ENCODE data around the gene RBFOX2. TPM values are rescaled to one million over a fixed set of nuclear protein-coding genes. Genes with fewer than 3 reads are reported as not detected.

The RBFOX2 gene
- total and polyA plus RNA-seq, 10 donors: 2.6 to 39.6 (median 31.8) TPM

DNA sequence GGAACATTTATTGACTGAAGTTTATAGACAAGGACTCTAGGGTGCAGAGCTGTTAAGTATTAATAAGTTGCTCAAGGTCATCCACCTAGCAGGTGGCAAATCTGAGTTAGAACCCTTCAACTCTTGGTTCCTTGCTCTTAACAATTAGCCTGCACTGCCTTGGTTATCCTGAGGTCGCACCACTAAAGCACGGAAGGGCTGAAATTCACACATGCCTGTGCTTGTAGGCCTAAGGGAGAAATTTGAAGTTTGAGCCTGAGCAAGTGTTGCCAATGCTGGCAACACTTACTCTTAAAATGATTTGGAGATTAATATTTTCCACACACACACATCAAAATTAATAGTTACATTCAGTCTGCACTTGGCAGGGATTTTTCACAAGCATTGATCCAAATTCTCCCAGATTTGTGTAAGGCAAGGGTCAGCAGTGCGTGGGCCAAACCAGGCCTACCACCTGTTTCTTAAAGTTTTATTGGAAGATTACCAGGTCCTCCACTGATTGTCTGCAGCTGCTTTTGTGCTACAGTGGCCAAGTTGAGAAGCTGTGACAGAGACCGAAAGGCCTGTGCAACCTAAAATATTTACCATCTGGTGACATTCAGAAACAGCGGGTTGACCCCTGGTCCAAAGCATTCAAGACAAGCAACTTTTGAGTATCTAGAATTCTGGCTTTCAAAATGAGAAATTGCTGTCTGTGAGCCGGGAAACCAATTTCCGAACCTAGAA, 294.7 kb downstream of the RBFOX2 start:
- Histone ChIP-seq H3K27me3 (replicated peaks in 1 of 7) (peaks cover 0 to 53% (median 0%) of the 10 kb centered on the region in 7 donors), H3K9me3 (no peaks in the 10 kb centered on the region), H3K36me3 (no peaks in the 10 kb centered on the region), H3K27ac (no peak overlapping the region), H3K4me3 (no peak overlapping the region), H3K4me1 (no peaks in the 10 kb centered on the region)
- intact Hi-C loops (cut with DNase I; ENCODE audit: low total_unique reads): no loop called here
- TF ChIP-seq POLR2AphosphoS5 (IDR thresholded peaks at IDR 0.05) (no peak), POLR2A (IDR thresholded peaks at IDR 0.05) (no peak)
- TF ChIP-seq, protein P1, sequence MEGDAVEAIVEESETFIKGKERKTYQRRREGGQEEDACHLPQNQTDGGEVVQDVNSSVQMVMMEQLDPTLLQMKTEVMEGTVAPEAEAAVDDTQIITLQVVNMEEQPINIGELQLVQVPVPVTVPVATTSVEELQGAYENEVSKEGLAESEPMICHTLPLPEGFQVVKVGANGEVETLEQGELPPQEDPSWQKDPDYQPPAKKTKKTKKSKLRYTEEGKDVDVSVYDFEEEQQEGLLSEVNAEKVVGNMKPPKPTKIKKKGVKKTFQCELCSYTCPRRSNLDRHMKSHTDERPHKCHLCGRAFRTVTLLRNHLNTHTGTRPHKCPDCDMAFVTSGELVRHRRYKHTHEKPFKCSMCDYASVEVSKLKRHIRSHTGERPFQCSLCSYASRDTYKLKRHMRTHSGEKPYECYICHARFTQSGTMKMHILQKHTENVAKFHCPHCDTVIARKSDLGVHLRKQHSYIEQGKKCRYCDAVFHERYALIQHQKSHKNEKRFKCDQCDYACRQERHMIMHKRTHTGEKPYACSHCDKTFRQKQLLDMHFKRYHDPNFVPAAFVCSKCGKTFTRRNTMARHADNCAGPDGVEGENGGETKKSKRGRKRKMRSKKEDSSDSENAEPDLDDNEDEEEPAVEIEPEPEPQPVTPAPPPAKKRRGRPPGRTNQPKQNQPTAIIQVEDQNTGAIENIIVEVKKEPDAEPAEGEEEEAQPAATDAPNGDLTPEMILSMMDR (IDR thresholded peaks at IDR 0.05 in 8 of 11, conservative IDR thresholded peaks at IDR 0.05 in 3 of 11): no peak
- DNase-seq: no peak
- whole genome bisulfite sequencing, 5 donors: 77 to 88% (median 79%) methylated on average over 7 of the region's 7 CpGs

DNA sequence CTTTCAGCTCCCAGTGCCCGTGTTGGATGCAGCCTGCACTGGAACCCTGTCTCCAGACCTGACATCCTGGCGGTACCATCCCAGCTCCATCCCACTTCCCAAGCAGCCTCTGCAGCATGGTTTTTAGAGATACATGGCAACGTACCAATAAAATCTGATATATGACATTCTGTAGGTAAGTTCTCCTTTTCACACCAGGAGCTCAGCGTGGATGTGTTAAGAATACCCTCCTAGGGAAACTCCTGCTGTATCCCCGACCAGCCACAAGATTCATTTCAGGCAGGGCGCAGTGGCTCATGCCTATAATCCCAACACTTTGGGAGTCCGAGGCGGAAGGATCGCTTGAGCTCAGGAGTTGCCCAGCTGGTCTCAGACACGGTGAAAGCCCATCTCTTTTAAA, 295.6 kb downstream of the RBFOX2 start:
- Histone ChIP-seq H3K4me1 (no peaks in the 10 kb centered on the region), H3K9me3 (no peaks in the 10 kb centered on the region), H3K36me3 (no peaks in the 10 kb centered on the region), H3K27me3 (replicated peaks in 1 of 7) (peaks cover 0 to 55% (median 0%) of the 10 kb centered on the region in 7 donors), H3K4me3 (no peak overlapping the region), H3K27ac (no peak overlapping the region)
- WGBS, 5 donors: 80 to 87% (median 86%) methylated on average over 10 of the region's 10 CpGs
- DNase-seq: no peak
- TF ChIP-seq POLR2AphosphoS5 (IDR thresholded peaks at IDR 0.05) (no peak), POLR2A (IDR thresholded peaks at IDR 0.05) (no peak)
- TF ChIP-seq, protein P1 (IDR thresholded peaks at IDR 0.05 in 8 of 11, conservative IDR thresholded peaks at IDR 0.05 in 3 of 11): no peak
- intact Hi-C loops (cut with DNase I; ENCODE audit: low total_unique reads): no loop called here

DNA sequence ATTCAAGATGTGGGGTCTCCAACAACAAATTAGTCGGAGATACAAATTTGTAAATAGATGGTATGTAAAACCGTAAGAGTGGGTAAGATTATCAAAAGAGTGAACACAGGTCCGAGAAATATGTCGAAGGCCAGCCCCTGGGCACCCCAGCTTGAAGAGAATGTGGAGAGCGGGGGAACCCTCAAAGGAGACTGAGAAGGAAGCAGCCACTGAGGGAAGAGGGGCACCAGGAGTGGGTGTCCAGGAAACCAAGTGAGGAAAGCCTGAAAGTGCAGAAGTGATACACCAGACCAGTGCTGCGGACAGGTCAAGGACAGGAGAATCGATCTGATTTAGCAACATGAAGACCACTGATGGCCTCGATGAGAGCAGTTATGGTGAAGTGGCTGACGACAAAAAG, 296.5 kb downstream of the RBFOX2 start:
- no peak overlapping the region for H3K4me3 ChIP-seq
- WGBS, 5 donors: 90 to 92% (median 91%) methylated on average over 9 of the region's 9 CpGs

DNA sequence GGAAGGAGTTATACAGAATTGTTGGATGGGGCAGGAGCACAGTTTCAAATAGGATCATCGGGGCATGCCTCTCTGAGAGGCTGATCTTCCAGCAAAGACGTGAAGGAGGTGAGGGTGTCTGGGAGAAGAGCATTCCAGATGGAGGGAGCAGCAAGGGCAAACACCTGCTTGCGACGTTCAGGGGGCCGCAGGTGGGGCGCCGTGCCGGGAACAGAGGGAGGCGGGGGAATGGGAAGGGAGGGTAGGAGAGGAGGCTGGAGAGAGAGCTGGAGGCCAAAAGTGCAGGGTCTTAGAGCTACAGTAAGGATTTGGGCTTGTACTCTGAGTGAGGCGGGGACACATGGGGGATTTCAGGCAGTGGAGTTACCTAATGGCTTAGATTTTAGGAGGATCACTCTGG, 297.3 kb downstream of the RBFOX2 start:
- no peak overlapping the region for H3K27ac ChIP-seq
- no peaks in the 10 kb centered on the region for H3K9me3 ChIP-seq
- intact Hi-C loops (cut with DNase I; ENCODE audit: low total_unique reads): no loop called here
- peaks cover 0 to 61% (median 0%) of the 10 kb centered on the region in 7 donors for H3K27me3 ChIP-seq (replicated peaks in 1 of 7)
- H3K36me3 ChIP-seq: no peaks in the 10 kb centered on the region
- DNase-seq: no peak
- no peak for TF ChIP-seq POLR2AphosphoS5 (IDR thresholded peaks at IDR 0.05)
- TF ChIP-seq, protein P1 (IDR thresholded peaks at IDR 0.05 in 8 of 11, conservative IDR thresholded peaks at IDR 0.05 in 3 of 11): no peak
- TF ChIP-seq POLR2A (IDR thresholded peaks at IDR 0.05): no peak
- no peak overlapping the region for H3K4me3 ChIP-seq
- WGBS, 5 donors: 77 to 86% (median 82%) methylated on average over 9 to 10 of the region's 10 CpGs
- H3K4me1 ChIP-seq: no peaks in the 10 kb centered on the region

More for the DNA sequence above, 296.5 kb downstream of the RBFOX2 start:
- intact Hi-C loops (cut with DNase I; ENCODE audit: low total_unique reads): no loop called here
- no peak for DNase-seq
- peaks cover 0 to 57% (median 0%) of the 10 kb centered on the region in 7 donors for H3K27me3 ChIP-seq (replicated peaks in 1 of 7)
- H3K9me3 ChIP-seq: no peaks in the 10 kb centered on the region
- no peak overlapping the region for H3K27ac ChIP-seq
- TF ChIP-seq, protein P1 (IDR thresholded peaks at IDR 0.05 in 8 of 11, conservative IDR thresholded peaks at IDR 0.05 in 3 of 11): no peak
- no peak for TF ChIP-seq POLR2A (IDR thresholded peaks at IDR 0.05)
- no peak for TF ChIP-seq POLR2AphosphoS5 (IDR thresholded peaks at IDR 0.05)
- no peaks in the 10 kb centered on the region for H3K36me3 ChIP-seq
- H3K4me1 ChIP-seq: no peaks in the 10 kb centered on the region
